GM10847 (cell line): ENCODE measurements around the gene RABL6.

Source experiments
- POLR2A ChIP-seq: IDR thresholded peaks from 2 replicates; pipeline ENCODE4 v1.6.1; 2011; ENCODE audit not compliant: insufficient read length; ENCODE audit errors: extremely low read depth

Gene RABL6

GRCh38 chr9:136826703-136827582 lies 19.2 kb downstream of the RABL6 start:
- TF ChIP-seq POLR2A: no peak

GRCh38 chr9:136827794-136828473 lies 20.2 kb downstream of the RABL6 start:
- no peak for TF ChIP-seq POLR2A

GRCh38 chr9:136828474-136829140 lies 20.9 kb downstream of the RABL6 start:
- TF ChIP-seq POLR2A: no peak

- TF ChIP-seq POLR2A: no peak
These were observed 21.7 kb downstream of the RABL6 start for GRCh38 chr9:136829412-136829811.

- TF ChIP-seq POLR2A: no peak
These were observed 22.5 kb downstream of the RABL6 start for GRCh38 chr9:136829981-136830885.

GRCh38 chr9:136831002-136831719 lies 23.4 kb downstream of the RABL6 start:
- TF ChIP-seq POLR2A: no peak

- TF ChIP-seq POLR2A: no peak
These were observed 24.0 kb downstream of the RABL6 start for GRCh38 chr9:136831720-136832104.

GRCh38 chr9:136832581-136832980 lies 24.8 kb downstream of the RABL6 start:
- TF ChIP-seq POLR2A: no peak

- TF ChIP-seq POLR2A: no peak
These were observed 27.6 kb downstream of the RABL6 start for GRCh38 chr9:136835162-136835931.

- TF ChIP-seq POLR2A: no peak
These were observed 28.5 kb downstream of the RABL6 start for GRCh38 chr9:136835932-136836904.

- no peak for TF ChIP-seq POLR2A
These were observed 29.6 kb downstream of the RABL6 start for GRCh38 chr9:136837146-136837855.
